Ishikawa (cell line): ENCODE results near the gene JPH2.

ENCODE experiments used
- CEBPB ChIP-seq: IDR thresholded peaks from 2 replicates; pipeline ENCODE4 v1.6.1; 2012
- CREB1 ChIP-seq: IDR thresholded peaks from 2 replicates; pipeline ENCODE4 v1.6.1; 2012; ENCODE audit warnings: low read depth
- EGR1 ChIP-seq: IDR thresholded peaks from 2 replicates; pipeline ENCODE4 v1.6.1; 2012
- EP300 ChIP-seq: IDR thresholded peaks from 2 replicates; pipeline ENCODE4 v1.6.1; 2012; ENCODE audit warnings: borderline replicate concordance
- FOXM1 ChIP-seq: IDR thresholded peaks from 2 replicates; pipeline ENCODE4 v1.6.1; 2012; ENCODE audit warnings: low read depth, borderline replicate concordance
- NFIC ChIP-seq: IDR thresholded peaks from 2 replicates; pipeline ENCODE4 v1.6.1; 2012
- RAD21 ChIP-seq: IDR thresholded peaks from 2 replicates; pipeline ENCODE4 v1.6.1; 2012; ENCODE audit warnings: low read depth
- TAF1 ChIP-seq: IDR thresholded peaks from 2 replicates; pipeline ENCODE4 v1.6.1; 2012; ENCODE audit warnings: low read depth, mild to moderate bottlenecking
- TCF12 ChIP-seq: IDR thresholded peaks from 2 replicates; pipeline ENCODE4 v1.6.1; 2012; ENCODE audit warnings: low read depth
- TEAD4 ChIP-seq: IDR thresholded peaks from 2 replicates; pipeline ENCODE4 v1.6.1; 2012
- YY1 ChIP-seq: IDR thresholded peaks from 2 replicates; pipeline ENCODE4 v1.6.1; 2012; ENCODE audit warnings: low read depth
- ZBTB7A ChIP-seq: IDR thresholded peaks from 2 replicates; pipeline ENCODE4 v1.6.1; 2012; ENCODE audit warnings: low read depth
- TF ChIP-seq, protein P1 (sequence below): IDR thresholded peaks from 2 replicates; pipeline ENCODE4 v1.6.1; 2012
- TF ChIP-seq, protein P2 (sequence below): IDR thresholded peaks from 2 replicates; pipeline ENCODE4 v1.6.1; 2012; ENCODE audit warnings: low read depth, mild to moderate bottlenecking
- TF ChIP-seq, protein P3 (sequence below): IDR thresholded peaks from 2 replicates; pipeline ENCODE4 v1.6.1; 2012

JPH2 gene

DNA sequence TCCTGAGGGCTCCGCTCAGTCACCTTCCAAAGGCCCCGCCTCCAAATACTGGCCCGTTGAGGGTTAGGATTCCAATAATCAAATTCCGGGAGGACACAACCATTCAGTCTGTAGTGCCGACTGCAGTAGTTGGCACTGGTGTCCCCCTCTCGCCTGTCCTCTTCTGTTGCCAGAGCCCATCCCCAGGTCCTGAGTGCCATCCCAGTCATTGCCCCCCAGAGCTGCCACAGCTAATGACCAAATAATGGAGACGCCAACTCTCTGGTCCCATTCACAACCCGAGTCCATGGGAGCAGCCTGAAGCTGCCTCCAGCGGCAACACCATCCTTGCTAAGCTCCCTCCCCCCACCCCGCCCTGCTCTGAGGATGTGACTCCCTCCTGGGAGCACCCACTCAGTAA lies 115.9 kb downstream of the JPH2 start:
- TF ChIP-seq ZBTB7A (no peak), TEAD4 (no peak), TCF12 (no peak), TAF1 (no peak), RAD21 (no peak), CREB1 (no peak), FOXM1 (no peak), CEBPB (no peak), EGR1 (no peak), EP300 (no peak), NFIC (no peak)
- TF ChIP-seq, protein P1, sequence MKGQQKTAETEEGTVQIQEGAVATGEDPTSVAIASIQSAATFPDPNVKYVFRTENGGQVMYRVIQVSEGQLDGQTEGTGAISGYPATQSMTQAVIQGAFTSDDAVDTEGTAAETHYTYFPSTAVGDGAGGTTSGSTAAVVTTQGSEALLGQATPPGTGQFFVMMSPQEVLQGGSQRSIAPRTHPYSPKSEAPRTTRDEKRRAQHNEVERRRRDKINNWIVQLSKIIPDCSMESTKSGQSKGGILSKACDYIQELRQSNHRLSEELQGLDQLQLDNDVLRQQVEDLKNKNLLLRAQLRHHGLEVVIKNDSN, result no peak
- TF ChIP-seq, protein P2, sequence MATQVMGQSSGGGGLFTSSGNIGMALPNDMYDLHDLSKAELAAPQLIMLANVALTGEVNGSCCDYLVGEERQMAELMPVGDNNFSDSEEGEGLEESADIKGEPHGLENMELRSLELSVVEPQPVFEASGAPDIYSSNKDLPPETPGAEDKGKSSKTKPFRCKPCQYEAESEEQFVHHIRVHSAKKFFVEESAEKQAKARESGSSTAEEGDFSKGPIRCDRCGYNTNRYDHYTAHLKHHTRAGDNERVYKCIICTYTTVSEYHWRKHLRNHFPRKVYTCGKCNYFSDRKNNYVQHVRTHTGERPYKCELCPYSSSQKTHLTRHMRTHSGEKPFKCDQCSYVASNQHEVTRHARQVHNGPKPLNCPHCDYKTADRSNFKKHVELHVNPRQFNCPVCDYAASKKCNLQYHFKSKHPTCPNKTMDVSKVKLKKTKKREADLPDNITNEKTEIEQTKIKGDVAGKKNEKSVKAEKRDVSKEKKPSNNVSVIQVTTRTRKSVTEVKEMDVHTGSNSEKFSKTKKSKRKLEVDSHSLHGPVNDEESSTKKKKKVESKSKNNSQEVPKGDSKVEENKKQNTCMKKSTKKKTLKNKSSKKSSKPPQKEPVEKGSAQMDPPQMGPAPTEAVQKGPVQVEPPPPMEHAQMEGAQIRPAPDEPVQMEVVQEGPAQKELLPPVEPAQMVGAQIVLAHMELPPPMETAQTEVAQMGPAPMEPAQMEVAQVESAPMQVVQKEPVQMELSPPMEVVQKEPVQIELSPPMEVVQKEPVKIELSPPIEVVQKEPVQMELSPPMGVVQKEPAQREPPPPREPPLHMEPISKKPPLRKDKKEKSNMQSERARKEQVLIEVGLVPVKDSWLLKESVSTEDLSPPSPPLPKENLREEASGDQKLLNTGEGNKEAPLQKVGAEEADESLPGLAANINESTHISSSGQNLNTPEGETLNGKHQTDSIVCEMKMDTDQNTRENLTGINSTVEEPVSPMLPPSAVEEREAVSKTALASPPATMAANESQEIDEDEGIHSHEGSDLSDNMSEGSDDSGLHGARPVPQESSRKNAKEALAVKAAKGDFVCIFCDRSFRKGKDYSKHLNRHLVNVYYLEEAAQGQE, result no peak
- TF ChIP-seq, protein P3, sequence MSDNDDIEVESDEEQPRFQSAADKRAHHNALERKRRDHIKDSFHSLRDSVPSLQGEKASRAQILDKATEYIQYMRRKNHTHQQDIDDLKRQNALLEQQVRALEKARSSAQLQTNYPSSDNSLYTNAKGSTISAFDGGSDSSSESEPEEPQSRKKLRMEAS, result no peak

DNA sequence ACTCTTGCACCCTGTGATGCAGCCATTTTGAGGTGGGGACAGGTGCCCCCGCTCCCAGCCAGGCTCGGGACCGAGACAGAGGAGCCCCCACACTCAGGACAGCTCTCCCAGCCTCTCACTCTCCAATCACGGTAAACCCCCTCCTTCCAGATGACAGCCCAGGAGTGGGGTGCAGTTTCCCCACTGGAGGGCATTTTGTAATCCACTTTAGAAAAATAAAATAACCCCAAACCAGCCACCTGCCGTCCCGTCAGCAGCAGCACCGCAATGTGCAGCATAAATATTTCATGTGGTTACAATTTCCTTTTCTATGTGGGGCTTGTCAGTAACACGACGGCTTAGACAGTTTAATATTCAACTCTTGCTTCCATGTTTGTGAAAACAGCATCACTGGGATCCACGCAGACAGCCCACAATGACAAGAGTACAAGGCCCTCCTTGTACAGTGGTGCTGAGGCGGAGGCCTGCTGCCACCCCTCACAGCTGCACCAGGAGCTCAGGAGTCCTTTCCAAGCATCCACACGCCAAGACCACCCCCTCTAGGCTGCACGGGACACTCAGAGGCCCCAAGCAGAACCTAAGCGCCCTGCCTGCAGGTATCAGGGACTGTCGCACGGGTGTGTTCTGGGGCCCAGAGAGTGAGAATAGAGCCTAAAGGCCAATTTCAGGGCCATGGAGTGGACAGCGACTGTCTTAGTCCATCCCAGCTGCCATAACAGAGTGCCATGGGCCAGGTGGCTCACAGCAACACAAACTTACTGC lies 116.7 kb downstream of the JPH2 start:
- TF ChIP-seq, protein P1, result no peak
- TF ChIP-seq, protein P2, result peak; percentile 49; the same call in 1 of the 2 replicates

DNA sequence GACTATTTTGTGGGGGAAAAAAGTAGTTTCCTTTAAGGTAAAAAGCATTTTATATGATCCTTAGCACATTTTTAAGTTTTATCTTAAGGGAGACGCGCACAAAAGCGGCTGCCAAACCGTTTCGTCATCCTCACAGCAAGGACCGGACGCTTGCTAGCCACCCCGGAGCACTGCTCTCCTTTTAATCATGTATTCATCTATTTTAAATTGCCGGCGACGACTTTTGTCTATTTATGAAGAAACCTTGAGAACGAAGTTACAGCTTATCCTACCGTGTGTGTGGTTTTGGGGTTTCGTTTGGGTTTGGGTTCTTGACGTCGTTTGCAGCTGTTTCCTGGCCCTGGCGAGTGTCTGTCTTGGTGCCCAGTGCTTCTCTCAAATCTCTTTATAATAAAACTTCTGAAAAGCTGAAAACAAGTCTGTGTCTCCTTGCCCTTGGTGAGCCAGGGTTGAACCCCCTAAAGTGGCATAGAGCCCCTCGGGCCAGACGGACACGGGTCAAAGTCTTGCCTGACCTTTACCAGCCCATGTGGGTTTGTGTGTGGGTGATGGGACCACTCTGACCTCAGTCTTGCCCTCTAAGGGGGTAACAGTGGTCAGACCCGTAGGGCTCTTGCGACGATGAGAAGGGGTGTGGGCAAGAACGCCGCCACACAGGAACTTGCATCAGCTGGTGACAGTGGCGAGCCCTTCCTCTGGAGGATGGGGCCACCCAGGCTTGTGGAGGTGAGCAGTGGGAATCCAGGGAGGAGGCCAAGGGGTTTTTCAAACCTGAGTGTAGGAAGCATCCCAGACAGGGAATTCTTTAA lies 117.6 kb downstream of the JPH2 start:
- no peak for TF ChIP-seq RAD21
- TF ChIP-seq ZBTB7A, result no peak
- no peak for TF ChIP-seq TAF1
- no peak for TF ChIP-seq TCF12
- TF ChIP-seq EP300, result no peak
- TF ChIP-seq, protein P1, result no peak
- TF ChIP-seq, protein P3, result no peak
- no peak for TF ChIP-seq CEBPB
- TF ChIP-seq EGR1, result no peak
- TF ChIP-seq CREB1, result no peak
- TF ChIP-seq, protein P2, result no peak
- TF ChIP-seq YY1, result no peak
- no peak for TF ChIP-seq FOXM1
